Stimulated activated naive B cell treated with anti-CD40 and anti-IgM and Interleukin-4, amounts not matched to agents 10 μg/mL and 1 μg/mL and 100 μg/mL, for 72 hours (primary cell): Measurements from ENCODE around the gene IL13RA1.

Experiments
- ATAC-seq, 2 donors: fragments of 150-1000 bp; cut with Tn5 transposase; replicated peaks; 2 replicates each; pipeline ENCODE4 v1.10.0; 2021; ENCODE audit warnings: moderate library complexity in 1 of 2
- DNase-seq: peaks from one replicate; pipeline ENCODE4 v3.0.0; 2021
- H3K27ac Mint-ChIP-seq: one replicate; pipeline ENCODE4 v1.8.0; 2022; ENCODE audit warnings: mild to moderate bottlenecking, mixed read lengths
- H3K27me3 Mint-ChIP-seq, 2 donors: one replicate each; pipeline ENCODE4 v1.8.0; 2022; ENCODE audit warnings: mixed read lengths in 2 of 2
- H3K36me3 Mint-ChIP-seq, 2 donors: one replicate each; pipeline ENCODE4 v1.8.0; 2022; ENCODE audit warnings: mixed read lengths in 2 of 2, mild to moderate bottlenecking in 1 of 2
- H3K4me1 Mint-ChIP-seq, 2 donors: one replicate each; pipeline ENCODE4 v1.8.0; 2022; ENCODE audit warnings: mixed read lengths in 2 of 2, mild to moderate bottlenecking in 1 of 2
- H3K4me3 Mint-ChIP-seq, 2 donors: one replicate each; pipeline ENCODE4 v1.8.0; 2022; ENCODE audit warnings: mild to moderate bottlenecking in 2 of 2, mixed read lengths in 2 of 2, moderate library complexity in 1 of 2
- H3K9me3 Mint-ChIP-seq, 2 donors: one replicate each; pipeline ENCODE4 v1.8.0; 2022; ENCODE audit warnings: mixed read lengths in 2 of 2, mild to moderate bottlenecking in 1 of 2

The IL13RA1 gene

DNA sequence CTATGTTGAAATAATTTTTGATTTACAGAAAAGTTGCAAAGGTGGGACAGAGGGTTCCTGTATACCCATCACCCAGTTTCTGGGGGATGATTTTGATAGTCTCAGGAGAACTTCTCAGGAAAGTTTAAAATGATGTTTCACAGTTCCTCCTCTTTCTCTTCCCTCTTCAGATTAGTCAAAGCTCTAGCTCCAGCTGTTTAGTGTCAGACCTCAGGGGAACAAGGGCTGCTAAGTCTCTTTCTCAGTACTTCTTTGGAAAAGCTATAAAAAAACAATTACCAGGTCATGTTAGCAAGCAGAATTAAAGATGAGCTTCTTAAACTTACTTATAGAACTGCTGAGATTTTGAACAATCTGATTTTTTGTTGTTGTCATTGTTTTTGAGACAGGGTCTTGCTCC, 12.2 kb downstream of the IL13RA1 start:
- H3K4me3 Mint-ChIP-seq: peak overlapping the region; percentile 17 to 43
- peak overlapping the region; percentile 81 for H3K27ac Mint-ChIP-seq
- DNase-seq (no peak), ATAC-seq (peak; percentile 54 to 61)
- peaks cover 28 to 48% of the 10 kb centered on the region in 2 donors for H3K36me3 Mint-ChIP-seq
- peaks cover 17 to 48% of the 10 kb centered on the region in 2 donors for H3K4me1 Mint-ChIP-seq
- H3K9me3 Mint-ChIP-seq: peaks cover 8% of the 10 kb centered on the region in 2 donors
- H3K27me3 Mint-ChIP-seq: no peaks in the 10 kb centered on the region

DNA sequence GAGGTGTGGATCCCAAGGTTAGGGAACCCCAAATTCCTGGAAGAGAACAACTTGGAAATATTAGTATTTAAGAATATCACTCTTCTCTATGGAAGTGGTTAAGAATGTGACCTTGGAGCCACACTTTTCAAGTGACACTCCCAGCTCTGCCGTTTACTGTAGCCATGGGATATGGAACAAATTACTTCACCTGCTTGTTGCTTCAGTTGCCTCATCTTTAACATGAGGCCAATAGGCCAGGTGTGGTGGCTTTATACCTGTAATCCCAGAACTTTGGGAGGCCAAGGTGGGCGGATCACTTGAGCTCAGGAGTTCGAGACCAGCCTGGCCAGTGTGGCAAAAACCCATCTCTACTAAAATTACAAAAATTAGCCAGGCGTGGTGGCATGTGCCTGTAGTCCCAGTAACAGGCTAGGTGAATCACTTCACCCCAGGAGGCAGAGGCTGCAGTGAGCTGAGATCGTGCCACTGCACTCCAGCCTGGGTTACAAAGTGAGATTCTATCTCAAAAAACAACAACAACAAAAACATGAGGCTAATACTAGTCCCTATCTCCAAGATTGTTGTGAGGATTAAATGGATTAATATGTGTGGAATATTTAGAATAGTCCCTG, 13.0 kb downstream of the IL13RA1 start:
- Mint-ChIP-seq H3K9me3 (peaks cover 5 to 8% of the 10 kb centered on the region in 2 donors), H3K4me3 (no peak overlapping the region), H3K4me1 (peaks cover 13 to 40% of the 10 kb centered on the region in 2 donors), H3K27ac (peak overlapping the region; percentile 81), H3K27me3 (no peaks in the 10 kb centered on the region), H3K36me3 (peaks cover 30 to 44% of the 10 kb centered on the region in 2 donors)
- no peak for ATAC-seq
- no peak for DNase-seq

DNA sequence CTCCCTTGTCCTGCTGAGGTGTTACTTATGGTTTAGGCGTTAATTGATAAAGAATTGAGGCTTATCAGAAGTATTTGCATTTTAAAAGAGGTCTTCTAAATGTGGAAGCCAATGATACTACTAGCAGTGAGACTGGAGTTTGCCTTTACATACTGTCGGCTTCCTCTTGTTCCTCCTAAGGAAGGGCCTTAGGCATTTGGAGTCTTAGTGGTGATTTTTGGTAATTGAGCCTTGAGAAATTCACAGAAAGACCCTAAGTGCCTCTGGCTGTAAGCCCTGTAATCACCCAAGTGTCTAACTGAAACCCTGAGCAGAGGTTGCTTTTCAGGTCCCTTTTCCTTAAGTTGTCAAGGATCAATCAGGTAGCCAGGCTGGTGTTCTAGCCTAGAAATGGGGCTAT, 14.8 kb downstream of the IL13RA1 start:
- peaks cover 0 to 2% of the 10 kb centered on the region in 2 donors for H3K9me3 Mint-ChIP-seq
- no peaks in the 10 kb centered on the region for H3K27me3 Mint-ChIP-seq
- peaks cover 5 to 22% of the 10 kb centered on the region in 2 donors for H3K4me1 Mint-ChIP-seq
- no peak overlapping the region for H3K4me3 Mint-ChIP-seq
- peaks cover 22 to 28% of the 10 kb centered on the region in 2 donors for H3K36me3 Mint-ChIP-seq
- ATAC-seq (no peak), DNase-seq (no peak)
- H3K27ac Mint-ChIP-seq: no peak overlapping the region

DNA sequence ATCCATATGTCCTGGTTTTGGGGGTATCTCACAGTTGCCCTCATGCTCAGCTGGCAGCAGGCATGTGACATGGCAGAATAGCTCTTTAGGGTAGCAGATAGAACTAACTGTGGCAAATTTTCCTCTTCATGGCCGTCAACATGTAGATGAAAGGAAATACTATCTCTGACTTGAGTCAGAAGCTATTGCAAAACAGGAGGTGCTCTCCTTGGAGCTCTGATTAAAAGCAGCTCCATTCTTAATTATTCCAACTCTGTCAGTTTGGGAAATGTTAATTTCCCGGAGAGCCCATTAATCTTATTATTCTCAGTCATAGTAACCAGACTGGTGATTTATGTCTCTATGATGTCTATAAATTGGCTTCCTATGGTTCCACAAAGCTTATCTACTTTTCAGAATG, 18.2 kb downstream of the IL13RA1 start:
- no peak overlapping the region for H3K27ac Mint-ChIP-seq
- no peak overlapping the region for H3K4me3 Mint-ChIP-seq
- peaks cover 2 to 9% of the 10 kb centered on the region in 2 donors for H3K4me1 Mint-ChIP-seq
- H3K36me3 Mint-ChIP-seq: peaks cover 20 to 25% of the 10 kb centered on the region in 2 donors
- no peak for ATAC-seq
- DNase-seq: no peak
- no peaks in the 10 kb centered on the region for H3K9me3 Mint-ChIP-seq
- no peaks in the 10 kb centered on the region for H3K27me3 Mint-ChIP-seq

DNA sequence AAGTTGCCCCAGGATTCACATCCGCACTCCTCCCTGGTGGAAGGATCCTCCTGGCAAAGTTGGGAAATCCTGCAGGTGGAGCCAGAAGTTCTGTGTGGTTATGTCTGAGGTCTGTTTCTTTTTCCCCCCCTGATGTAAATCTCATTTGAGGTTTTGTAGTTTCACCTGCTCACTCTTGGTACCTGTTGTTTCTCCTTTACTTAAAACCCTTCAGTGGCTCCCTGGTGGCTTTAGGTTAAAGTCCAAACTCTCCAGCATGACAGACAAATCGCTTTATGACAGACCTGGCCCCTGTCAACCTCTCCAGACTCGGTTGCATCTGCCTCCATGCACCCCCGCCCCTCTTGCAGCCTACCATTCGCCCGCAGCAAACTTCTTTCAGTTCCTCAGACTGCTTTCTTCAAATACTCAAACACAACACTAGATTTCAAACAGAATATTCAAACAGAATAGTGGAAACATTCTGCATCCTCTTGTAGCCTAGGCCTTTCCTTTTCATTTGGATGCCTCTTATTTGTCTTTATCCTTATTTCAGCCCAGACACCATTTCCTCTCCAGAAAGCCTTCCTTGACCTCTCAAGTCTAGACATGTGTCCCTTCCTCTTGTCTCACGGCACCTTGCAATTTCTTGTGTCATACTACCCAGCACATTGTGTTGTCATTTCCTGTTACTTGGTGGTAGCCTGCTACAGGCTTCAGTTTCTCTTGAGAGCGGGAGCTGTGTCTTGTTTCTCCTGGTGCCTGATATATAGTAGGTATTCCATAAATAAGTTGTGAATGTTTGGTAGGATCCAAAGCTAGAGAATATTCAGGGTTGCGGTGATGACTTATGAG, 24.8 kb downstream of the IL13RA1 start:
- no peaks in the 10 kb centered on the region for H3K9me3 Mint-ChIP-seq
- H3K36me3 Mint-ChIP-seq: peaks cover 18 to 25% of the 10 kb centered on the region in 2 donors
- H3K27me3 Mint-ChIP-seq: peaks cover 0 to 3% of the 10 kb centered on the region in 2 donors
- peaks cover 14 to 36% of the 10 kb centered on the region in 2 donors for H3K4me1 Mint-ChIP-seq
- DNase-seq (peak; percentile 33), ATAC-seq (peak; percentile 94 to 95)
- H3K4me3 Mint-ChIP-seq: peak overlapping the region; percentile 0 to 56
- H3K27ac Mint-ChIP-seq: peak overlapping the region; percentile 1

DNA sequence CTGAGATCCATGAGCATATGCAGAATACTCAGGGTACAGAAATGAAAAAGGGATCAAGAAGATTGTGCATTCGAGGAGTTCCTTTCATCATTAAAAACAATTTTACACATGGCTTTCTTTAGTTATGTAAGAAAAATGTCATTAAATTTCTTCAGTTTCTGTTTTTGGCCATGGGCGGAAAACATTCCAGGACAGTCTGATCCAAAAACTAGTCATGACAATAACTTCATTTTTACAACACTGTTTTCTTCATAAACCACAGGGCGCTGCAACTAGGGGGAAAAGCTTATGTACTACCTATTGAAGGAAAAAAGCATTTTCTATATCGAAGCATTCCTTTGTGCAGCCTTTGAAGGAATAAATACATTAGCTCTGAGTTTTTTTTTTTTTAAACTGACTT, 28.2 kb downstream of the IL13RA1 start:
- Mint-ChIP-seq H3K9me3 (no peaks in the 10 kb centered on the region), H3K4me1 (peaks cover 19 to 46% of the 10 kb centered on the region in 2 donors), H3K27me3 (peaks cover 0 to 3% of the 10 kb centered on the region in 2 donors), H3K4me3 (no peak overlapping the region), H3K27ac (no peak overlapping the region), H3K36me3 (peaks cover 26 to 27% of the 10 kb centered on the region in 2 donors)
- ATAC-seq (no peak), DNase-seq (no peak)

DNA sequence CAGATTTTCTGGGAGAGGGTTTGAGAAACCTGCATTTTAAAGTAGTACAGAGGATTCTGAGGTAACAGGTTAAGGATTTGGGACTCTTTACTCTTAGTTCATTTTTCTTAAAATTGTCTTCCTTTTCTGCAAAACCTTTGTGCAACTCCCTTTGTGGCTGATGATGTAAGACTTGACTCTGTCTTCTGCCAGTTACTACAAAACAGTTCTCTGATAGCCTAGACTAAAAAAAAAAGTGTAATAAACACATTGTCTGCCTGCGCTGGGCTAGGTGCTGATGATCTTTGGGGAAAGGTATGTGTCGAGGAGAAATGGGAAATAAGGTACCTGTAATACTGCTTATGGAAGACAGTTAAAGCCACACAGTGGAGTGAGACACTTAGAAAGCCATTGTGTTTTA, 28.7 kb downstream of the IL13RA1 start:
- Mint-ChIP-seq H3K36me3 (peaks cover 24 to 29% of the 10 kb centered on the region in 2 donors), H3K27me3 (peaks cover 0 to 3% of the 10 kb centered on the region in 2 donors), H3K27ac (no peak overlapping the region), H3K4me1 (peaks cover 19 to 44% of the 10 kb centered on the region in 2 donors), H3K9me3 (no peaks in the 10 kb centered on the region), H3K4me3 (no peak overlapping the region)
- DNase-seq (no peak), ATAC-seq (no peak)

DNA sequence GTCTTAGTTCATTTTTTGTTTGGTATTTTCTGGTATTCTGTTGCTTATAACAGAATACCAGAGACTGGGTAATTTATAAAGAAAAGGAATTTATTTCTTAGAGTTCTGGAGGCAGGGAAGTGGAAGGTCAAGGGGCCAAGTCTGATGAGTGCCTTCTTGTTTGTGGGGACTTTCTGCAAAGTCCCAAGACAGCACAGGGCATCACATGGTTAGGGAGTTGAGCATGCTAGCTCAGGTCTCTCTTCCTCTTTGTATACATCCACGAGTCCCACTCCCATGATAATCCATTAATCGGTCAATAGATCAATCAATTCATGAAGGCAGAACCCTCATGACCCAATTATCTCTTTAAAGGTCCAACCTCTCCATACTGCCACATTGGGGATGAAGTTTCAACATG, 31.1 kb downstream of the IL13RA1 start:
- Mint-ChIP-seq H3K27ac (no peak overlapping the region), H3K9me3 (no peaks in the 10 kb centered on the region), H3K4me1 (peaks cover 7 to 26% of the 10 kb centered on the region in 2 donors), H3K4me3 (no peak overlapping the region), H3K27me3 (peaks cover 0 to 3% of the 10 kb centered on the region in 2 donors), H3K36me3 (peaks cover 30% of the 10 kb centered on the region in 2 donors)
- no peak for DNase-seq
- ATAC-seq: peak; percentile 58 to 67

DNA sequence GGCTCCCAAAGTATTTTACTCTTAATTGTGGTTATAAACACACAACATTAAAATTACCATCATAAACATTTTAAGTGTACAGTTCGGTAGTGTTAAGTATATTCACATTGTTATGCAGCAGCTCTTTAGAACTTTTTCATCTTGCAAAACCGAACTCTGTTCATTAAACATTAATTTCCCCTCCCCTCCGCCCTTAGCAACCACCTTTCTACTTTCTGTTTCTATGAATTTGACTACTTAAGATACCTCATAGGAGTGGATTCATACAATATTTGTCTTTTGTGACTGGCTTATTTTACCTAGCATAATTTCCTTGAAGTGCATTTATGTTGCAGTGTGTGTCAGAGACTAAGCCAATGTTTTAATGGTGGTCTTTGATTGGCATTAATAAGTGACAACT, 32.6 kb downstream of the IL13RA1 start:
- H3K9me3 Mint-ChIP-seq: no peaks in the 10 kb centered on the region
- no peak overlapping the region for H3K4me3 Mint-ChIP-seq
- peaks cover 28 to 33% of the 10 kb centered on the region in 2 donors for H3K36me3 Mint-ChIP-seq
- DNase-seq: no peak
- H3K27ac Mint-ChIP-seq: no peak overlapping the region
- ATAC-seq: no peak
- H3K4me1 Mint-ChIP-seq: peaks cover 7 to 26% of the 10 kb centered on the region in 2 donors
- no peaks in the 10 kb centered on the region for H3K27me3 Mint-ChIP-seq

DNA sequence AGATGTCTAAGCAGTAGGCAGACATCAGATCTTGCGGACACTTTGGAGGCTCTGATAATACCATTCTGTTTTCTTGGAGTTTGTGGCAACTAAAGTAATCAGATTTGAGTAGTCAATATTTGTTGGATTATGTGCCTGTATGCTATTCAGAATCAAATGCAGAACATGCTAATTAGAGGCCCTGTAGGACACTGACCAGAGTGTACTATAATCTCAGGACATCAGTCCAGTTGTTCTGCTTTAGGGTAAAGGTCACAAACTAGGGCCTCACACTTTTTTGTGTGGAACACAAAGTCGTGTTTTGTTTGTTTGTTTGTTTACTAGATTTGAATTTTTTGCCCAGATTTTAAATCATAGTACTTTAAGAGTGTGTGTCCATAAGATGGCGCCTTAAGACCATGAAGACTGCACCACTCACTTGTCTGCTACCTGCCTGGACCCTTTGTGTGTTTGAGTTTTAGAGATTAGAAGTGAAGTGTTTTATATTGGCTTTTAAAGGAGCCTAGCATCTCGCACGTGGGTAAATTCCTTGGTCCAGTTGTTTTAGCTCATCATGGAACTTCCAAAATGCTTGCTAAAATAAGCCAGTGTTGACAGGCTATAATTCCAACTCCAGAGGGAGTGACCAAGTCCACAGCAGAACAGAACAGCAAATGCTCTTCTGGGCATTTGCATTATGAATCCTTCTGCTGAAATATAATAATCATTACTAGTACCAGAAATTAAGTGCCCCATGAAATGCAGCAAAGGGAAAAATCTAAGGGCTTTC, 34.7 kb downstream of the IL13RA1 start:
- ATAC-seq: no peak
- H3K27ac Mint-ChIP-seq: no peak overlapping the region
- peaks cover 18 to 29% of the 10 kb centered on the region in 2 donors for H3K36me3 Mint-ChIP-seq
- no peaks in the 10 kb centered on the region for H3K27me3 Mint-ChIP-seq
- peaks cover 5 to 15% of the 10 kb centered on the region in 2 donors for H3K4me1 Mint-ChIP-seq
- H3K9me3 Mint-ChIP-seq: no peaks in the 10 kb centered on the region
- no peak for DNase-seq
- no peak overlapping the region for H3K4me3 Mint-ChIP-seq

DNA sequence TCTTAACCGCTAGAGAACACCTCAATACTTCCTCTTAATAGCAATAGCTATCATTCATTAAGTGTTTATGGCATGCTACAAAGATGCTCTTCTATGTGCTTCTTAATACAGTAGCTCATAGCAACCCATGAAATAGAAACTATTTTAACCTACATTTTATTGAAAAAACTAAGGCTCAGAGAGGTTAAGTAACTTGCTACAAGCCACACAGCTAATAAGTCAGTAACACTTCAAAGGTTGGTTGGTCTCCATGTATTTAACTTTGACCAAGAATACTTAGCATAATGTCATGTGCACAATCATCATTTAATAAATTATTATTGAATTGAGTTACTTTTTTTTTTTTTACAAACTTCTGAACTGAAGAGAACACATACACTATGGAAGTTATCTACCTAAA, 36.1 kb downstream of the IL13RA1 start:
- ATAC-seq: no peak
- peaks cover 3 to 10% of the 10 kb centered on the region in 2 donors for H3K4me1 Mint-ChIP-seq
- no peak overlapping the region for H3K27ac Mint-ChIP-seq
- no peaks in the 10 kb centered on the region for H3K27me3 Mint-ChIP-seq
- H3K9me3 Mint-ChIP-seq: no peaks in the 10 kb centered on the region
- peaks cover 15 to 31% of the 10 kb centered on the region in 2 donors for H3K36me3 Mint-ChIP-seq
- no peak for DNase-seq
- no peak overlapping the region for H3K4me3 Mint-ChIP-seq

DNA sequence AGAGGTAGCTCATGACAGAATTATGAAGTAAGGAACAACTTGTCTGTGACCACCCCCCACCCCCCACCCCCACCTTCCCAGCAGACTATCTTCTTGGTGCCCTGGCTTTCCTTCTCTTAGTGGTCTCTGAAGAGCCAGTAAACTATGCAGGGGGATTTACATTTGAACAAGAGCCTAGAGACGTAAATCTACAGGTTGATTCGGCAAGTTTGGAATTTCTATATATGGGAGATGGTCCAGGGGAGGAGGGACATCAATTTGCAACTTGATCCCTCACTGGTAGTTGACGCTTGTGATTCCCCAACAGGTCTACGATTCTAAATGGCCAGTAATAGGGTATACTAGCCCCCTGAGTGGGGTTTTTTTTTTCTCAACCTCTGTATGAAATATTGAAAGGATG, 36.7 kb downstream of the IL13RA1 start:
- Mint-ChIP-seq H3K36me3 (peaks cover 12 to 31% of the 10 kb centered on the region in 2 donors), H3K4me3 (no peak overlapping the region), H3K9me3 (no peaks in the 10 kb centered on the region), H3K4me1 (peaks cover 0 to 5% of the 10 kb centered on the region in 2 donors), H3K27me3 (no peaks in the 10 kb centered on the region), H3K27ac (no peak overlapping the region)
- DNase-seq (no peak), ATAC-seq (no peak)

DNA sequence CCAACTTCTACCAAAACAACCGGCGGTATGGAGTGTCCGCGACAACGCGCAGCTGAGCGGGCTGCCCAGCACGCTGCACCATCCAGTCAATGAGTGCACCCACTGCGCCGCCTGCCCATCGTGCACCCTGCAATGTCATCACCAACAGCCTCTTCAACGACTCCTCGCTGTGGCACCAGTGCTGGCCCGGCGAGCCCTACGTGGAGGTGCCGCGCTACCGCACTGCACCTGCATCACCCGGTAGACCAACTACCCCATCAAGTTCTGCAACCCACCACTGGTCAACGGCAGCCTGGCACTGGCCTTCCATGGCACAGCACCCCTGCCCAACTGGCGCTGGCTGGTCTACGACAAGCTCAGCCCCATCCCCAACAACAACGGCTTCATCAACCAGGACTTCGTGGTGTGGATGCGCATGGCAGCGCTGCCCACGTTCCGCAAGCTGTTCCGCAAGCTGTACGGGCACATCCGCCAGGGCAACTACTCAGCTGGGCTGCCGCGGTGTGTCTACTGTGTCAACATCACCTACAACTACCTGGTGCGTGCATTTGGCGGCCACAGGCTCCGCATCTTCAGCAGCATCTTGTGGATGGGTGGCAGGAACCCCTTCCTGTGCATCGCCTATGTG, 42.8 kb downstream of the IL13RA1 start:
- H3K27ac Mint-ChIP-seq: no peak overlapping the region
- H3K4me1 Mint-ChIP-seq: peaks cover 0 to 3% of the 10 kb centered on the region in 2 donors
- H3K4me3 Mint-ChIP-seq: no peak overlapping the region
- no peaks in the 10 kb centered on the region for H3K27me3 Mint-ChIP-seq
- peaks cover 0 to 4% of the 10 kb centered on the region in 2 donors for H3K9me3 Mint-ChIP-seq
- ATAC-seq: no peak
- H3K36me3 Mint-ChIP-seq: peaks cover 18 to 32% of the 10 kb centered on the region in 2 donors
- DNase-seq: no peak

DNA sequence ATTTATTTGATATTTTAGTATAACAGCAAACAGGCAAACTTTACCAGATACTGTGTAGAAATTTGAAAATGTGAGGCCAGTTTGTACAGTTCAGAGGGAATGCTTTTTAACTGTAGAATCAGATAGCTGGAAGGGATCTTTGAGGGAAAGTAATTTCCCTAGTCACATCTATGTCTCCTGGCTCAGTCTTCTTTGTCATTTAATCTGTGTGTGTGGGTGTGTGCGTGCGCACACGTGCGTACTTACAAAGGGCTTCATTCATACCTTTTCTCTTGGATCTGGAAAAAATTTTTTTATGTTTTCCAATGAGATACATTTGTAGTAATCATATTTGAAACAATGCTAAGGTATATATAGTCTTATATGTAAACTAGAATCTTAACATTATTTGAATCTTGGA, 44.6 kb downstream of the IL13RA1 start:
- H3K27me3 Mint-ChIP-seq: no peaks in the 10 kb centered on the region
- peaks cover 0 to 4% of the 10 kb centered on the region in 2 donors for H3K9me3 Mint-ChIP-seq
- peaks cover 28 to 39% of the 10 kb centered on the region in 2 donors for H3K36me3 Mint-ChIP-seq
- DNase-seq (no peak), ATAC-seq (no peak)
- no peak overlapping the region for H3K4me3 Mint-ChIP-seq
- no peak overlapping the region for H3K27ac Mint-ChIP-seq
- H3K4me1 Mint-ChIP-seq: peaks cover 3 to 5% of the 10 kb centered on the region in 2 donors
